ENCODE measurements around the gene TSHZ2. TPM values are rescaled to one million over a fixed set of nuclear protein-coding genes. Genes with fewer than 3 reads are reported as not detected.
A peak's percentile ranks its signal among the peaks of the same experiment; 100 is the strongest.

The TSHZ2 gene
- total RNA-seq, 1 experiment from 2014 or later = 0.07 TPM

DNA sequence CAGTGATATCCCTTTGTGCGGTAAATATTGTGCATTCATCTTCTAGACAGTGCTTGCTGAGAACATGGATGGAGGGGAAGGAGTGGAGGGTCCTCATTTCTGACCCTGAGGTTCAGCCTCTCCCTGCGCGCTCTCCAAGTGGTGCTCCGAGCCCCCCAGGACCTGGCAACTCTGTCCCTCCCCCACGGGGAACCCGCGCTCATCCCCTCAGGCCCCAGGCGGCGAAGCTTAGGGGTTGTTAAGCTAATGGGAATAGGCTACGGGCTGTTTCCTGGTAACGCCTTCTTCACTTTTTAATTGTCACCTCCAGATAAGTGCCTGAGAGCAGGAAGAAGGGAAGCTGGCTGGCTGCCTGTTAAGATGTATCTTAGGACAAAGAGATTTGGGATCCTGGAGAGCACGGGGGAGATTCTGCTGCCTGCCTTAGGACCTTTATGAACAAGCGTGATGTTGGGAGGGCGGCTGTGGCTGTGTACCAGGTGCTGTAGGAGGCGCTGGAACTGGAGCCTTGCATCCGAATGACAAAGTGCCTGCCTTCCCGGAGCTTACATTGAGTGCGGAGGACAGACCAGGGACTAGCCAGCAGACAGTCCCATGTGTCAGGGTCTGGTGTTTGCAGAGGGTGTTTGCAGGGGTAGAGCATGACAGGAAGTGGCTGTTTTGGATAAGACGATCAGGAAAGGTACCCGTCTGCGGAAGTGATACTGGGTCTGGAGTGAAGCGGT lies 11.7 kb downstream of the TSHZ2 start:
- Histone ChIP-seq H4K8ac (replicated peaks; ENCODE audit: insufficient read length, low read depth, low read length) (no peak overlapping the region), H3K14ac (ENCODE audit: insufficient read depth, low read length) (no peak overlapping the region), H4K91ac (ENCODE audit: insufficient read length, low read depth, low read length) (no peak overlapping the region), H3K4ac (ENCODE audit: low read depth, low read length) (no peak overlapping the region), H2AFZ (ENCODE audit: low read length) (no peak overlapping the region), H2BK20ac (ENCODE audit: low read depth, low read length, poor library complexity, severe bottlenecking) (no peak overlapping the region), H3K4me1 (ENCODE audit: insufficient read depth, low read length) (no peaks in the 10 kb centered on the region), H2AK5ac (ENCODE audit: insufficient read length, low read length) (no peak overlapping the region), H3K9ac (ENCODE audit: extremely low read depth, insufficient read length, low read length) (no peak overlapping the region), H4K5ac (ENCODE audit: insufficient read length, low read depth, low read length) (no peak overlapping the region), H3K9me3 (ENCODE audit: control insufficient read depth, low read depth, low read length) (no peaks in the 10 kb centered on the region), H3T11ph (ENCODE audit: low read length) (no peak overlapping the region), H3K18ac (ENCODE audit: insufficient read length, low read depth, low read length) (no peak overlapping the region), H3K23me2 (ENCODE audit: insufficient read length, low read depth, low read length, poor library complexity, severe bottlenecking) (no peaks in the 10 kb centered on the region), H2BK12ac (ENCODE audit: insufficient read length, low read depth, low read length) (no peak overlapping the region), H2BK5ac (ENCODE audit: insufficient read length, low read length) (no peak overlapping the region), H2BK15ac (ENCODE audit: low read depth, low read length) (no peak overlapping the region), H3K27ac (ENCODE audit: insufficient read length, low read depth, low read length) (no peak overlapping the region), H2BK120ac (ENCODE audit: low read depth, low read length, poor library complexity, severe bottlenecking) (no peak overlapping the region), H4K20me1 (ENCODE audit: control insufficient read depth, insufficient read depth, insufficient read length) (no peaks in the 10 kb centered on the region), H3K27me3 (ENCODE audit: insufficient read depth, low read length) (no peaks in the 10 kb centered on the region), H3K56ac (ENCODE audit: insufficient read length, low read depth, low read length) (no peak overlapping the region), H3K79me1 (ENCODE audit: insufficient read depth, low read depth, low read length, poor library complexity, severe bottlenecking) (no peaks in the 10 kb centered on the region), H3K23ac (ENCODE audit: insufficient read length, low read depth, low read length) (no peak overlapping the region), H3K4me2 (ENCODE audit: insufficient read depth, insufficient read length, low read length) (no peak overlapping the region), H3K79me2 (ENCODE audit: insufficient read depth, low read length) (no peaks in the 10 kb centered on the region)
- Mint-ChIP-seq H3K27ac (no peak overlapping the region; a peak in 1 of 7 replicates), H3K9me3 (no peaks in the 10 kb centered on the region), H3K4me3 (no peak overlapping the region), H3K36me3 (ENCODE audit: insufficient read depth in 1 of 3, low read depth in 3 of 3) (no peaks in the 10 kb centered on the region), H3K27me3 (ENCODE audit: low read depth) (peaks cover 16% of the 10 kb centered on the region), H3K4me1 (peaks cover 7 to 9% of the 10 kb centered on the region in 2 experiments)
- TF ChIP-seq, protein P1, sequence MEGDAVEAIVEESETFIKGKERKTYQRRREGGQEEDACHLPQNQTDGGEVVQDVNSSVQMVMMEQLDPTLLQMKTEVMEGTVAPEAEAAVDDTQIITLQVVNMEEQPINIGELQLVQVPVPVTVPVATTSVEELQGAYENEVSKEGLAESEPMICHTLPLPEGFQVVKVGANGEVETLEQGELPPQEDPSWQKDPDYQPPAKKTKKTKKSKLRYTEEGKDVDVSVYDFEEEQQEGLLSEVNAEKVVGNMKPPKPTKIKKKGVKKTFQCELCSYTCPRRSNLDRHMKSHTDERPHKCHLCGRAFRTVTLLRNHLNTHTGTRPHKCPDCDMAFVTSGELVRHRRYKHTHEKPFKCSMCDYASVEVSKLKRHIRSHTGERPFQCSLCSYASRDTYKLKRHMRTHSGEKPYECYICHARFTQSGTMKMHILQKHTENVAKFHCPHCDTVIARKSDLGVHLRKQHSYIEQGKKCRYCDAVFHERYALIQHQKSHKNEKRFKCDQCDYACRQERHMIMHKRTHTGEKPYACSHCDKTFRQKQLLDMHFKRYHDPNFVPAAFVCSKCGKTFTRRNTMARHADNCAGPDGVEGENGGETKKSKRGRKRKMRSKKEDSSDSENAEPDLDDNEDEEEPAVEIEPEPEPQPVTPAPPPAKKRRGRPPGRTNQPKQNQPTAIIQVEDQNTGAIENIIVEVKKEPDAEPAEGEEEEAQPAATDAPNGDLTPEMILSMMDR (conservative IDR thresholded peaks at IDR 0.05) = 0 out of 3 replicates have a peak, but pooled peaks have one; percentile 16
- DNase-seq = peak; percentile 61
- WGBS (ENCODE audit: extremely low coverage, insufficient read length, low lambda C conversion rate) = no CpG with 5 or more reads among the region's 22 CpGs

Data from H9 (cell line).